HG02973 (cell line): ENCODE results near the gene RUNX1.

Source experiments
- ATAC-seq: cut with Tn5 transposase; IDR thresholded peaks from one replicate; pipeline ENCODE4 v1.9.1; 2021; ENCODE audit warnings: moderate library complexity; ENCODE audit not compliant: unreplicated experiment

RUNX1 gene

DNA sequence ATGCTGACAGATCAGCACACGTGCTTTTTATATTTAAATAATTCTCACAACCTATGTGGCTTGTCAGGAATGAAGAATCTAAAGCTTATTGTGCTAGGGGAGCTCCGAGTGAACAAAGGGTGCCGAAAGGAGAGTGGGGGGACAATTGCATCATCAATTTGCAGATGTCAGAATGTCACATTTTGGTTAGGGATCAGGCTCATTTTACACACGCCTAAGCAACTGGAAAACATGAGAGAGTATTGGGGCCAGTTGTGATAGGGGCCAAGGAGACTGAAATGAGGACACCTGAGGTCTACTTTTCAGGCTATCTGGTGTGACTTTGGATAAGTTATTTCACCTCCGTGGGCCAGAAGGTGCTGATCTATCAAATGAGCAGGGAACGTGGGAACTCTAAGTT lies 31.8 kb downstream of the RUNX1 start:
- ATAC-seq = no peak

DNA sequence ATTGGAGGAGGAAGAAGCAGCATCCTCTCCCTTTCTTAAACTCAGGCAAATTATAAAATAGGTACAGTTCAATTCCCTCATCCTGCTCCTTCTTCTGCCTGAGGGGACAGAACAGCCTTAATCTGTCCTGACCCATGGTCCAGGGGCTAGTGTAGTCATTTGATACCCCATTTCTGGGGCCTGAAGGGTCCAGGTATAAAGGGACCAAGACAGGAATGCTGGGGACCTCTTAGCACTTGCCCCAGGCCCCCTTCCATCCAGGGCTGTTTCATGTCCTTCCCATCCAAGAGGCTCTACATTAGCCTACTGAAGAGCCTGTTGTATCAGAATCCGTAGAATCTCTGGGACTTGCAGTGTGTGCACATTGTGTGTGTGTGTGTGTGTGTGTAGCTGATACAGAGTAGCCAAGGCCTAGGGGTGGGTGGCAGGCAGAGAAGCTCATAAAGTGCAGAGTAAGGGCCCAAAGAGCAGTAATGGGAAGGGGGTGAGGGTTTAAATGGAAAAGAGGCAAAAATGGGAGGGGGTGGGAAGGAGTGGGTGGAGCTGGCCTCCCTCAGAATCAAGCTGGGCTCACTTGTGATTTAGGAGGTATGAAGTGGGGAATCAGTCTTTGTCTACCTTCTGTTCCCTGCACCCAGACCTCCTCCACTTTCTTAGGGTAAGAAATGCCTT lies 32.4 kb downstream of the RUNX1 start:
- no peak for ATAC-seq

DNA sequence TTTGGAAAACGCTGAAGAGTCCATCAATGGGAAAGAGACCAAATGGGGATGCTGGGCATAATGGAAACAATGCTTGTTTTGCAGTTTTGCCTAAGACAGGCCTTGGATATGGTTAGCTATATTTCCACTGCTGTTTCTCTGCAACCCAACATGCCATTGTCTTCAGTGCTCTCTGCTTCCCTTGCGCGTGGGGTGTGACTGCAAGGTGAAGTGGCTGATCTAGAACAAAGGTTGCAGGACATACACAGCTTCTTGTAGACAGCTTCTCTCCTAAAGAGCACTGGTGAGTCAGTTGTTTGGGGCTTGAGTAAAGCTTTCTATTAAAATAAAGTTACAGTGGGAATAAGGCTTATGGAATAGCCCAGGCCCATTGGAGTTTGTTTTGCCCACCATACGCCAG lies 33.0 kb downstream of the RUNX1 start:
- ATAC-seq = no peak

DNA sequence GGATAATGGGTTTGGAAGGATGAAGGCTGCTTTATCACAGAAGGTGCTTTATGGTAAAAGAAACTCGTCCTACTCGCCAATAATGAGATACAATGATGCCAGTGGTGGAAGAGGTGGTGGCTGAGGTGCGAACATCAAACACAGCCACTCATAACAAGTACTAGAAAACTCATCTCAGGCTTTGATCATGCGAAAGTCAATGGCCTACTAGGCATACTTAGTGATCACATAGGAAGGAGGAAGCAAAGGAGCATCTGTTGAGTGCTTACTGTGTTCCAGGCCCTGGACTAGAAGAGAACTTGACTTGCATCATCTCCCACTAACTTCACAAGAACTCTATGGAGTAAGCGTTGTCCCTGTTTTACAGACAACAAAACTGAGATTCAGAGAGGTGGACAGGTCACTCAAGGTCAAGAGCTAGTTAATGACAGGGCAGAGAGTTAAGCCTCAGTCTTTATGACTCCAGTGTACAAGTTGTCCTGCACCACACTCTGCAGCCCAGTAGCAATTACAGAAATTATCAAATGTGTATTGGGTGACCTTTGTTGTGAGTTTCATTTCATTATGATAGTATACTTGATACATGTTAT lies 33.6 kb downstream of the RUNX1 start:
- no peak for ATAC-seq

DNA sequence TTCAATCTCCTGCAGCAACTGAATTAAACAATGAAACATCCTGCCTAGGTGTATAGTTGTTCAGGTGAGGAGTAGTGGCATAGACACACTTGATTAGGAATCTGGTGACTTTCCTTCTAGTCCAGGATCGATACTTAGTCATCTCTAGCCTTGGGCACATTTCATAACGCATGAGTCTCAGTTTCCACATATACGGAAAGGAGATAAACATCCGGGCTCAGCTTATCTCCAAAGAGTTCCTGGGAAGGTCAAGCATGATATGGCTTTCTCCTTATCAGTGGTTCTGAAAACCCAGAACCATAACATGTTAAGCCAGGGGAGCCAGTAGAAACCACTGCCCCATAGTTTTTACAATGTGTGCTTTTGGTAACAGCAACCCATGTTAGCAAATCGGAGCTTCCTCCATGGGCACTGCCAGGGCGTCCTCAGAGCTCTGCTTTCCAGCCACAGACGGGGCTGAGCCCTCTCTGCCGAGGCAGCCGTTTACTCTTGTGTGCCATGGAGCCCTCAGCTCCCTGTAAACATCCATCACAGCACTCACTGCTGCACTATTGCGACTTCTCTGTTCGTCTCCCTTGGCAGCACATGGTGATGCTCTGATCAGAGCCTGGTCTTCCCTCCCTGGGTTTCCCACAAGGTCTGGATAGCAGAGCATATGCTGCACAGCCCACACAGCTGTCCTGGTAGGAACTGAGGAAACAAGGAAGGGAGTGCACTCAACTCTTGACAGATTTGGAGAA lies 34.6 kb downstream of the RUNX1 start:
- no peak for ATAC-seq

DNA sequence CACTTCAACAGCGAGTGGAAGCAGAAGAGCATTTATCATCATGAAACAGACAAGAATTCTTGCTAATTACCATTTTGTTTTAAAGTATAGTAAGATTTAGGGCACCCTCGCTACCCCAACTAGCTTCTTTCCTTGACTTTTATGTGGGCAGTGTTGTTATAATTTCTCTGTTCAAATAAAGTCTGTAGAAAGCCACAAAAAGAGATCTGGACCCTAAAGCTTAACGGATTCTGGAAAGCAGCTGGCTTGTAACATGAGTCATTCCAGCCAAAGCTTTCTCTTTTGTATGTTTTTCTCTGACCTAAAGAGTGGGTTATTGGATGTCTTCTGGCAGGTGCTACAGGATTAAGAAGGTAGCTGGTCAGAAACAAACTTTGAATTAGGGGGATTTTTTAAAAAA lies 37.4 kb downstream of the RUNX1 start:
- no peak for ATAC-seq

DNA sequence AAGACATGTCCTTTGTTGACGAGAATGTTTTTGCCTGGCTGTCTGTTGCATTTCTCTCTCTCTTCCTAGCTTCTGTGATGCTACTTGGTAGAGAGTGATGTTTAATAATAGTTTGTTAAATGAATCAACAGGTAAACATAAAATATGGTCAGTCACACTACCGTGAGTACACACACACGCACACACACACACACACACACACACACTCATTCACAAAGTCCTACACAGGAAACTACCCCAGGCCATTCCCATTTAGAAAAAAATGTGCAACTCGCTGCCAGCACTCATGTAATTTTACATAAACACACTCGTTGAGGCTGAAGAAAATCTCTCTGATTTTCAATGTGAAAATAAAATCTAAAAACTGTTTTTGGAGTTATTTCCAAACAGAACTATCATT lies 38.7 kb downstream of the RUNX1 start:
- ATAC-seq = no peak

DNA sequence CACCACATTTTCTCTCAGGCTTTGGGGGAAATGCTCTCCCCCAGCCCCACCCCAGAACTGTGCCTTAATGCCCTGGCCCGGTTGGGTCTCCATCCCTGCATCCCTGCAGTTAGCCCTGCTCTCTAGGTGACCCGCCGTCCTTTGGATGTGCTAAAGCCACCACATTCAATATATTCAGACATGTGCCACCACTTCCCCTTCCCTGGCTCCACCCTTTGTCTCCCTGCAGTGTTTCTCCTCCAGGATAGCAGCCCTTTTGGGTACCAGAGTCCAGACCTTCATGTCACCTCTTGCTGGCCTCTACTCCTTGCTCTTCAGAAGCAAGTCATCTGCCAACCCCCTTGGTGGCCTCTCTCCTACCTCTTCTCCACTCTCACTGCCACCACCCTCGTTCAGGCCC lies 41.8 kb downstream of the RUNX1 start:
- no peak for ATAC-seq

DNA sequence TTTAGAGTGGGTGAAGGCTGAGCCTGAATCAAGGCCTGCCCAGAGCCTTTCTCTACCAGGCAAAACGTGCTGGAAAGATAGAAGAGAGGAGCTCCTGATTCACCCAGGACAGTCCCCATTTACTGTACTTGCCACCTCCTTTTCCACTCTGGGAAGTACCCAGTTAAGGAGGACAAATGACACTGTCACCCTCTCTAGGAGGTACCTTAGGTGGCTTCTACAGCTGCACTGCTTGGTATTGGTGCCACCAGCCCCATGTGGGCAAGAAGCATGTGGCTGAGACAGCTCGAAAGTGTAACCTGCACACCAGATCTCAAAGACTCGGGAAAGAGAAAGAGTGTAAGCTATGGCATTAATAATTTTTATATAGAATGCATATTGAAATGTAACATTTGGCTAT lies 42.3 kb downstream of the RUNX1 start:
- no peak for ATAC-seq

DNA sequence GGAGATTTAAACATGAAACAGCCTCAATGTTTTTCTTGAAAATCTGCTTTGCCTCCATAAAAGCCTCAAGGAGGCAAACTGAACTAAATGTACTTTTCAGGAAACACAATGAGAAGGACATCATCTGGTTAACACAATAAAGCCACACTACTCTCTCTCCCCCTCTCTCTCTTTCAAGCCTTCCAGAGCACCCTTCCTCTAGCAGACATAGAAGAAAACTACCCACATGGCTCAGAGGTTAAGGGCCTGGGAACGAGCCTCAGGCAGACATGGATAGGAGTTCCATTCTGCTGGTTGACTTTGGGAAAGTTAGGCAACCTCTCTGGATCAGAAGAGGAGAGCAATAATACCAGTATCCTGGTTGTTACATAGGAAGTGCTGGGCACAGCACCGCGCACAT lies 42.9 kb downstream of the RUNX1 start:
- ATAC-seq = no peak

DNA sequence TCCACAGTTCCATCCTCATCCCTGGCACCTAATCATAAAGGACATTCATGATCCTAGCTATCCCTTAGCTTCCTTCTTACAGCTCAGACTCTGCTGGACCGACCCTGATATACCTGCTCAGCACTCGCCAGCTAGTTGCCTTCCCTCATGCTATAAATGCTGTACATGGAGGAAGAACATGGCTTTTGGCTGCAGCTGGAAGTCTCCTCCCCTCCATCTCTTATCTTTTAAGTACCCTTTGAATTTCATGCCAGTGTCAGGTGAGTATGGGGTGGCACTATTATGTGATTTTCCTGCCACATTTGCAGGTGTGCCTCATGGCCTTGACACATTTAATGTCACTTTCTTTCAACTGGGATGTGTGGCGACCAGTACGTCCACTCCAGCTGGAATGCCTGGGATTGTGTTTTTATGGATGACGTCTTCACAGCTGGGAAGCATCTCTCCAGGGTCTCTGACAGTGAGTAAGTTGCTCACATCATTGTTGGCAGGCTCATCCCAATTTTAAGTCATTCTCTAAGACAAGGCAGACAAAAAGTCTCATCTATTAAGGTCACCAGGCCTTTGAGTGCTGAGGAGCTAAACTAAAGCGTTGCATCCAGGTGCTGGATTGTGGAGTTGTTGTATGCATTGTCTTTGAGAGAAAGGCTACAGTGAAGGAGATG lies 43.4 kb downstream of the RUNX1 start:
- ATAC-seq = no peak

DNA sequence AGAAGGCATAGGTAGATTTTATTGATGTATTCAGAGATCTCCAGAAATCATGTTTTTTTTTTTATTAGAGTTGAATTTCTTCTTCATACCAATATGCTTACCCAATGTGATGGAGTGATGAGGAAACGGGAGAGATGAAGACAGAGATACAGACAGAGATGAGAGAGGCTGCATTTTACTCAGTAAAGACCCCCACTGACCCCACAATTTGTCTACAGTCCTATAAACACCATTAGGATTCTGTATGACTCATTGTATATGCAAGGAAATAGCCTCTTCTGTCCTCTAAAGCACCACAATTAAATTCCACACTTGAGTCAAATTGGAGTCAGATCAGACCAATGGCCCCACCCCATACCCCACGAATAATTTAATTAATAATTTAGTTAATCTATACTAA lies 44.0 kb downstream of the RUNX1 start:
- no peak for ATAC-seq

DNA sequence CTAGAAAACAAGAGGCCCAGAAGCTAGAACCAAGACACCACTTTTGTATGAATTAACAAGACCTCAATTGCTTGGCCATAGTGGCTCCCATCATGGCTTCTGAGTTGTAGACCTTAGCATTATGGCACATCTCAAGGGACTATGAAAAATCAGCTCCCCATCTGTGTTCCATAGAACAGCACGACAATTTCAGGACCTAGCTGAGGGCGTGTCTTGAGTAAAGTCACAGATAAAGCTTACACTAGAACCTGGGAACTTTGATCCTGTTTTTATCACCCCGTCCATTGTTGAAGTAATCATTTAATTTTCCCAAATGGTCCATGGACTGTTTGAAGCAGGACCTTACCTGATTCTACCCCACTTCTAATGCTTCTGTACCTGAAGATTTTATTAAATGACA lies 44.8 kb downstream of the RUNX1 start:
- ATAC-seq = no peak

DNA sequence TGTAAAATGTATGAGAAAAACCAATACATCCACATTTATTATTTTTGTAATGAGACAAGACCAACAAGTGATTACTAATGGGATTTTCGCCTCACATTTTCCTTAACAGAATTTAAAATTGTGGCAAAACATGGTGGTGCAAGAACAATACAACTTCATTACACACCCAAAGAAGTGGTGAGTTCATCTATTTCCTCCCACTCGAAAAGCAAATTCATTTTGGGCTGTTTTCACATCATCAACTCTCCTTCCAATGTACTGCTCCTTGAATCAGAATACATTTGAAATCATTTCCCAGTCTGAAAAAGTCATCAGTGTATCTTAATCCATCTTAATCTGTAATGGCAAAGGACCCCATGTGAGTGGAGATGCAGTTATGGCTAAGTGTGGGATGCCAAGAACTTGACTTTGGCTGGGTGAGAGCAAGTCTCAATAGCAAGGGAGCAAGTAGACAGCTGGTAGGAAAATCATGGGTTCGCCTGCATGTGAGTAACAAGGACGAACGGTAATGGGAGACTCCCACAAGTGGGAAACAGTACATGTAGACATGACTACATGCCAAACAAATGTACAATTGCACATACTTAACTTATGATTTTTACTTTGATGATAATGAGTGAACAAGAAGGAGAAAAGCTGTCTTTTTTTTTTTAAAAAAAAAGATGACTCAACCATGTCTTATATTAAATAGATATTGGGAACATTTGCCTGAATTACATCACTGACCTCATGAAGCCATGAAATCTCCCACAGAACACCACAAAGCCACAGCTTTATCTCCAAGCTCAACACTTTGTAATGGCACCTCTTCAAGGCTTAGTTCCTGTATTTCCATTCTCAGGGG lies 46.0 kb downstream of the RUNX1 start:
- no peak for ATAC-seq

DNA sequence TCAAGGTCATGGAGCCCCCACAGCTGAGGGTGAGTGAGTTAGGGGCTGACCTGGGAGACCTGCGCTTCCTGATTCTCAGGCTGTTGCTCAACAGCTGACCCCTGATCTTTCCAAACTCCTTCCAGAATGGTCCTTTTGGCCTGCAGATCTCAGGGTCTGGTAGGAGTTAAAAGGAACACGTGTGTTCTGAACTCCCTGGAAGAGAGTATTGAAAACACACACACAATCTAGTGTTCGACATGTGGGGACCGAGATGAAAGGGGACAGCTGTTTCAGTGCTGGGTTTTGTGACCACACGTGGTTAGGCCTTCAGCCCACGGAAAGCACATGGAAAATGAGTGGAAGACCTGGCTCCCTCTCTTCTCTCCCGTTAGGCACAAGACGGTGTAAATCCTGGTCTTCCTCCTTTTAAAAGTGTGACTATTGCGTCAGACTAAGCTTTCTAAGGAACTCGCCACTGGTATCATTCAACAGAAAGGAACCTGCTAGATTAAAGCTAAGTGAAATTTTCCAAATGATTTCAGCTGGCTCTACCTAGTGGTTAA lies 49.6 kb downstream of the RUNX1 start:
- ATAC-seq = no peak

DNA sequence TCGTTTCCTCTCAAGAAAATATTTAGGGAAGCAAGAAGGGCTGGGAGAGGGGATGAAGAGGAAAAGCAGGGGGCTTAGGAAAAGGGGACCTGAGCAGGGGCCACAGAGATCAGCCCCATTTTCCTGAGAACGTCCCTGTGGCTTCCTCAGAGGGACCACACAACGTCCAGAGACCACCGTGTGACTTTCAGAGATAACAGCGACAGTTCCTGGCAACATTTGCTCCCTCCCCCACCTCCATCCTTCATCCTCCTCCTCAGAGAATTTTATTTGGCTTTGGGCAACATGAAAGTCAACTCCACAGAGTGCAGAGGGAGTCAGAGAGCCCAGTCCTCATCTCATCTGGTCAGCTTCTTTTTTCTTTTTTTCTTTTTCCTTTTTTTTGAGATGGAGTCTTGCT lies 50.9 kb downstream of the RUNX1 start:
- ATAC-seq = no peak

DNA sequence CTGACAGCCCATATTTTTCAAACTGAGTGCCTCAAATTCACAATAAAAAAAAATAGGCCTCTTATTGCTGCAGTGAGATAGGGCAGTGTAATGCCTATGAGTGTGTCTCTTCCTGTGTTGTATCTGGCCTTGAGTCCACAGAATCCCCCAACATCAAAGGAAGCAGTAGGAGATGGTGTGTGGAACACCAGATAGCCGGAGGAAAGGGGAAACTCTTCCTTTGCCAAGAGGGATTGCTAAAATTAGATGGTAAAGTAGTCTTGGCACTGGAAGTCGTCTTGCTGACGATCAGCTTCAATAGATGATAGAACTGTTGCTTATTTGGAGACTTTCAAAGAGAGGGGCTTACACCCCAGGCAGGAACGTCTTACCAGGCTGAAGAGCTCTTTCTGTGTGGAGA lies 51.8 kb downstream of the RUNX1 start:
- ATAC-seq = no peak

DNA sequence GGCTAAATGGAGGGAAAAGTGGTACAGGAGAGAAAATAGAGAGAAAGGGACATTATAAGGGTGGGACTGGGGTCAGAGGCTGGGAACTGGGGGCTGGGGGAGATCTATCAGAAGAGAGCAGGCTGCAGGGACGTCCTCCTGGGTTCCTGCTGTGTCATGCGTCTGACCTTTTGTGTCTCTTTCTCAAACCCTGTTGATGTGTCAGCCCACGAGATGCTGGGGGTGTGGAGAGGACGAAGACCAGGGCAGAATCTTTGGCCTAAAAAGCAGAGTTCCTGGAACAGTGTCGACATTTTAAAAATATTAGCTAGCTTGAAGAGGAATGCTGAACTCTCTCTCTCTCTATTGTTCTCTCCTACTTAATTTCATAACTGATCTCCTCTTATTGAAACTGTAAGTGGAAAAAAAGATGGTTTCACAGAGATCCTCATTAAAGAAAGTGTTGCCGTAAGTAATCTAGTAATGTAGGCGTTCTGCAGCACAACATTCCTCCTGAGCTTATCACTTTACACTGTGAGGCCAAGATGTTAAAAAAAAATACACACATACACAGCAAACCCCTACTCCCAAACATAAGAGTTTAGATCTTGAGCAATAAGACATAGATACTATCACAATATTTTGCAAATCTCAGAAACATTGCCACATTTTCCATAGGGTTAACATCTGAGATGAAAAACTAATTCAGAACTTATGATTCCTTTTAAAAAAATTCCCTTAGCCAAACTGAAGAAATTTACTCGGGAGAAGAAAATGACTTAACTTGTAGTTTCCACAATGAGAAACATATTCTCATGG lies 52.6 kb downstream of the RUNX1 start:
- no peak for ATAC-seq

DNA sequence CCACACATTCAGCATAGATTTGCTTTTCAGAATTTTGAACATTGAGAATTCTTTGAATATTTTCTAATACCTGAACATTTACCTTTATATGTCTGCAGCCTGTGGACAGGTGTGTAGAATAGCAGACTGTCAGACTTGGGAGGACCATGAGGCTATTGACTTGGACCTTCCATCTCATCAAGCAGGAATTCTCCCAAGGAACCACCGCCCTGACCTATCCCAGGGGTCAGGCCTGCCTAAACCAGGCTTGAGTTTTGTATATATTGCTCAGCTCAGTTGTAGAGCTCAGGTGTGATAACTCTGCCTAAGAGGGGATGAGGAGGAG lies 53.2 kb downstream of the RUNX1 start:
- no peak for ATAC-seq
